Skin of body (tissue), 2 donors: Measurements from ENCODE around the gene CTNNA3. TPM values are rescaled to one million over a fixed set of nuclear protein-coding genes. Genes with fewer than 3 reads are reported as not detected.
A peak's percentile ranks its signal among the peaks of the same experiment; 100 is the strongest.

Source experiments
- DNase-seq: peaks from one replicate; lab custom pipeline; 2025; lab: John Stamatoyannopoulos, UW
- total RNA-seq: library from RNA; depleted of rRNA; stranded (reverse); fragments of >200 nt; gene quantifications from one replicate; pipeline ENCODE4 v1.2.3, GENCODE V29; 2014

The CTNNA3 gene
- total RNA-seq, 1 donor from 2014 or later = 7.1 TPM

GRCh38 chr10:67033878-67034277 lies 662.1 kb downstream of the CTNNA3 start:
- DNase-seq = no peak

- DNase-seq = no peak
Observed at GRCh38 chr10:67022099-67022498, 673.9 kb downstream of the CTNNA3 start.

DNA sequence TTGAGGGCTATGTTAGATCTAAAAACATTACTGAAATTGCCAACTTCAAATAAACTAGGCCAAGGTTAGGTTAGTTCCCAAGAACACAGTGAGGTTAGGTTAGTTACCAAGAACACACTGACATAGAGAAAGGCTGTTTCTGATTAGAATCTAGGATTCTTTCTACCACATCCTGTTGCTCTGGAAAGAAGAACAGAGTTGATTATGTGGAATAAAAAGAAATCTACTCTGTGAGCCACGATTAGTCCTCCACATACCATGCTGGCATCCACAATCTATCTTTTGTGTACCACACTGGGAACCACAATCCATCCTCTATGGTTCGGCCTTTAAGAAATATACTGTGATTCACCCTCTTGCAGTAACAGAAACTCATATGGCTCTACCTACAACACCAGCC lies 678.8 kb downstream of the CTNNA3 start:
- DNase-seq = no peak

DNA sequence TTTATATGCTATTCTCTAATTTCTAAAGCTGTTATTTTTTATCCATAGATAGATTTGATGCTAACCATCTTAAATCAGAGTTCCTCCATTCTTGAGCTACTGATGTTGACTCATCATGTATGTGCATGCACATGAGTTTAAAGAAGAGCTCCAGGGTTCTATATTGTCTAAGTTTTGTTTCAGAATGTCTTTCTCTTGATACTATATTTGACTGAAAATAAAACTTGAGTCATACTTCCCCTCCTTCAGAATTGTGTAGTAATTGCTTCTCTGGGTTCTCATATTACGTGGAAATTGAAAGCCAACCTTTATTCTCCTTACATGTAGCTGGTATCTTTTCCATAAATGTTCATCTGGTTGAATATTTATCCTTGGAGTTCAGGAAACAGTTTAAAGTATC lies 680.8 kb downstream of the CTNNA3 start:
- DNase-seq = no peak

GRCh38 chr10:67011981-67012380 lies 684.0 kb downstream of the CTNNA3 start:
- DNase-seq = no peak

- DNase-seq = no peak
Observed at GRCh38 chr10:67011480-67011879, 684.5 kb downstream of the CTNNA3 start.

DNA sequence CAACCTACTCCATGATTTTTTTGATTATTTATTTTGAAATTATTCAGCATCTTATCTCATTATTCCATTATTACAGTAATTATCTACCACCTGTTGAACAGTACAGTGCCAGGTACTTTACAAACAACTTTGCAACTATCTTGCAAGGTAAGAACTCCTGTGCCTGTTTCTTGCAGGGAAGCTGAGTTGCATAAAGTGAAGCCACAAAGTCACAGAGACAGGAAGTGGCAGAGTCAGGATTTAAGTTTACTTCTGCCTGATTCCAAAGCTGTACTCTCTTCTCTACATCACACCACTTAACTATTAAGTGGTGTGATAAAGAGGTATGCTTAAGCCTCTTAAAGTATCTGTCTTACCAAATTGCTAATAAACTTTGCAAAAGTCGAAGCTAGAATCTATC lies 690.0 kb downstream of the CTNNA3 start:
- DNase-seq = no peak

DNA sequence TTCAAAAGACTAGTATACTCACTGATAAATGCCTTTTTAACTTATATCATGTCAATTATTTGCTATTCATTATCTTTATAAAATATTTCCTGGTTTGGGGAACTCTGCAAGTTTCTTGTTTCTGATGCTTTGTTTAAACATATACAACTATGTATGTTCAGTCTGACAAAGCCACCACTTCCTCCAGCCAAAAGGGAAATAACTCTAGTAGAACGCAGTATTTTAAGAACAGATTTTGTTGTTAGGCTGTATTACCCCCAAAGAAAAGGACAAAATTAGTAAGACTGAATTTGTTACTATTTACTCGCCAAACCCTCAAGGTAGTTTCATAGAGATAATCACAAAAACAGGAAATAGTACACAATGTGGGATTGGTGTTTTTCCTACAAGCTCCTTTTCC lies 691.3 kb downstream of the CTNNA3 start:
- DNase-seq = no peak

- no peak for DNase-seq
Observed at GRCh38 chr10:66999762-67000545, 696.0 kb downstream of the CTNNA3 start.

DNA sequence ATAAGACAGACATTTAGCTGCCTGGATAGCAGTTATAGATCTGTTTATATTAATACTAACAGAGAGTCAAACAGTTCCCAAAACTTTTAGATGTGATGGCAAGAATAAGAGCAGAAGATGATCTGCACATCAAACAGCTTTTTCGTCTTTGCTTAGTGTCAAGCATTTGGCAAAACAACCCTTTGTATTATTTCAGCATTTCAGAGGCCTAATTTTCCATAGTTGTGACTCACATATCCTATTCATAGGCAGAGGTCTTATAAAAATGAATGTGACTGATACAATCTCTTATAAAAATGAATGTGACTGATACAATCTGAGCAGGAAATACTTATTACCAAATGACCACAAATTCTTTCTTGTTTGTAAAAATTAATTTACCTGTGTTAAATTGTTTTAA lies 699.0 kb downstream of the CTNNA3 start:
- DNase-seq = no peak

GRCh38 chr10:66990143-66990830 lies 705.7 kb downstream of the CTNNA3 start:
- DNase-seq = no peak

DNA sequence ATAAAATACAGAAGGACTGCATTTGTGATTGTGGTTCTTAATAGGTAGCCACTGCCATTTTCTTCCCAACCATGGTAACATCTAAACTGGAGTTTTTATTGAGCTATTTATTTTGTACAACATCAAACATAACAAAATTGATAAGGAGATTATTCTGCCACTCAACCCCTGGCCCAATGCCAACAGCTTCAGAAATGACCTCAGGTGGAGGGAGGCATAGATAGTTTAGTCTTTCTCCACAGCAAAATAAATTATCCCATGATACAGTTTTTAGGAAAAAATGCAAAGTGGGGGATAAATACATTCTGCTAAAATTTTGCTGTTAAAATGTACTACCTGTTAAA lies 712.5 kb downstream of the CTNNA3 start:
- no peak for DNase-seq

- DNase-seq = no peak
Observed at GRCh38 chr10:66982792-66983474, 713.1 kb downstream of the CTNNA3 start.

GRCh38 chr10:66982053-66982420 lies 714.0 kb downstream of the CTNNA3 start:
- no peak for DNase-seq

- no peak for DNase-seq
Observed at GRCh38 chr10:66981361-66982052, 714.5 kb downstream of the CTNNA3 start.

DNA sequence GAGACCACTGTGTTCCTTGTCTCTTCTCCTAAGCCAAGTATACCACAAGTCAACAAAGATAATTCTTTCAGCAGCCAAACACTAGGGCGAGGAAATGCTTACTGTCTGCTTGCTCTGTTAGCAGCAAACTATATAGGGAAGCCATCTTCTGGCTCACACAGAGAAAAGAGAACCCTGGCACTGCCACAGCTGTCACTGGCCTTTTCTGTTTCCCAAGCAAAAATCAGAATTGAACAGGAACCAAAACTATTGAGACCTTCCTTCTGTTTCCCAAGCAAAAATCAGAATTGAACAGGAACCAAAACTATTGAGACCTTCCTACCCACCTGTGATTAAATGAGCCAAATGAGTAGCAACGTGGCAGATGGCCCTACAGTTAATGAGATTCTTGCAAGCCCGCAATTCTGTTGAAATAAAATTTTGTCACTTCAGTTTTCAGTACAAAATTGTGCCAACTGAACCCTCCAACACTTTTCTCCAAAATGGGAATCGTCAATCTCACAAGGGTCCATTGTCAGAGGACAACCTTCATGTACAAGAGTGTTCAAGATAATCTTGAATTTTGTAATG lies 715.7 kb downstream of the CTNNA3 start:
- no peak for DNase-seq

DNA sequence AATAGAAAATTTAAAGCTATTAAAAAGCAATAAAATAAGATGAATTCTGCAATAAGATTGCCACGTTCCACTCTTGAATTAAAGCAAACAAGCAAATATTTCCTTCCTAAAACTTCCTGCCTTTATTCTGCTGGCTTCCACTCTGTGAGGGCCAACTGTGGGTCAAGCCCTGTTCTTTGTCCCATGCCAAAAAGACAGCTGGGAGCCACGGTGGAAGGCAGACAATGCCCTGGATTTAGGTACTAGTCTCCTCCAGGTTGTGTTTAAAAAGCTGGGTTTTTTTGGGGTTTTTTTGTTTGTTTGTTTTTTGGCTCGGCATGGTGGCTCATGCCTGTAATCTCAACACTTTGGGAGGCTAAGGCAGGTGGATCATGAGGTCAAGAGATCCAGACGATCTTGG lies 731.0 kb downstream of the CTNNA3 start:
- no peak for DNase-seq

DNA sequence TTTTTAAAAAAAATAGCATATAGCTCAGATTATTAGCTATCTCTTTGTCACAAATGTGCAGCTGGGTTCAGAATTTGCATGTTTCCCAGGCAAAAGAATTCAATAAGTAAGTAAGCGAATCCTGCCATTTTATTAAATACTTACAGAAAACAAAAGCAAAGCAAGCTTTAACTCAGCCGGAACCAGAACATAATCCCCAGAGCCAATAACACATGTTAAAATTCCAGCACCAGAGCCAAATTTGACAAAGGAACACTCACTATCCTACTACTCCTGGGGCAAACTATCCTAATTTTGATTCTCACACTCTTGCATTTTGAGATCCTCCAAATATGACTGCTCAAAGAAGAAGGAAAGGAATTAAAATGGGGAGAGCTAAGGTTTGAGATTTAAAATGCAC lies 737.5 kb downstream of the CTNNA3 start:
- DNase-seq = peak; percentile 60

DNA sequence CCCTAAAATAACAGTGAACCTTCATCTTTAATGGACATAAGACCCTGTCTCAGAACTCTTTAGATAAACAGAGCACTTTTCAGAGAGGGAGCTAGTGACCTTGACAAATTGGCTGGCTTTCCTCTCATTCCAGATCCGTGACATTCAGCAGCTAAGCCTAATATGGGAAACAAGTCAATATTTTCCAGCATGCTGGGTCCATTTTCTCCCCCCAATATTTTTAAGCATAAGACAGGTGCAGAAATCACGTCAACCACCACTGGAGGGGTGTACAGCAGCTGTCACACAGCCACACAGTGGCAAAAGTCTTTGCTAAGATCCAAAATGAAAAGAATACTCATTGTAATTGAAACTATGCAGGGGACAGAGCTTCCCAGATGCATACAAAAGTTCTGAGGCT lies 744.1 kb downstream of the CTNNA3 start:
- DNase-seq = no peak

GRCh38 chr10:66943590-66943989 lies 752.4 kb downstream of the CTNNA3 start:
- no peak for DNase-seq

GRCh38 chr10:66942407-66942806 lies 753.6 kb downstream of the CTNNA3 start:
- no peak for DNase-seq

DNA sequence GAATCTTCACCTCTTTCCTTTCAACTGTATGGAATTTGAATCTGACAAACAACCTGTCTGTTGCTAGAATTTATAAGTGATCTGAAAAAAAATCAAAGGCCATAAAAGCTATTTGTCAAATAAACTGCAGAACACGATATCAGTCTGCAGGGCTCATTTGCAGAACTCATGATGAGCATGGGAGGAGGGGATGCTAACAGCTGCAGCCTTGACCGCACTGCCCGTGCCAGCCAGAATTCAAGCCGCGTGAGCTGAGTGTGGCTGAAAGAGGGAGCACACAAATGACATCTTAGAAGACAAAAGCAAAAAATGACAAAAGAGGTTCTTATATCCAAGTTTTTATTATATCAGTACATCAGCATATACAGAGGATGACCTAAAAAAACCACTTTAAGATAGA lies 754.5 kb downstream of the CTNNA3 start:
- no peak for DNase-seq
